ENCODE data around the gene TDRD10.

DNA sequence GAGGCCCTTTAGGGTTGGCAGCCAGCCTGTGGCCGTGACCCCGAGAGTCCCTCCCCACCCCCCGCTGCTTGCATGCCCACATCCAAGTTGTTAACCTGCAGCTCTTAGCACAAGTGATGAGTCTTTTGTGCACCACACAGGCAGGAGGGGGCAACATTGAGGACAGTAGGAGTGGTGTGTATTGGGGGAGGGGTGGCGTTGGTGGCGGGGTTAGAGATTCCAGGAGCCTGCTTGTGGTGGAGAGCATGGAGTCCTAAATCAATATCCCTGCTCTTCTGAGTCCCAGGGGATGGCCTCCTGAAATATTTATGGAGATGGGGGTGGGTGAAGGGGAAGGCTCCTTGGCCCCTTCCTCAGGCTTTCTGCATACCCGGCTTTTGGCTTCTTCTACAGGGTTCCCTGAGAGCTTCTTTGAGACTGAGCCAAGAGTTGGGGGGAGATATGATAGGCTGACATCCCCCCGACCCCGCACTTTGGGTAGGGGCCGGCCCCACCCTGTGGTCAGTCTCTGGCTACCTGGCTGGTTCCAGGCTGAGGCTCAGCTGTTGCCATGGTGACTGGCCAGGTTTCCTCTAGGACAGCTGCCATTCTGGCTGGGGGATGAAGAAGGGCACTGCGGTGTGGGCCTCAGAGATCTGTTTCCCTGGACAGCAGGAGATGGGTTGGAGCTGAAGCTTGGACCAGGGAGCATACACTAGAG, 70.6 kb downstream of the TDRD10 start:
- TF ChIP-seq, protein P1, sequence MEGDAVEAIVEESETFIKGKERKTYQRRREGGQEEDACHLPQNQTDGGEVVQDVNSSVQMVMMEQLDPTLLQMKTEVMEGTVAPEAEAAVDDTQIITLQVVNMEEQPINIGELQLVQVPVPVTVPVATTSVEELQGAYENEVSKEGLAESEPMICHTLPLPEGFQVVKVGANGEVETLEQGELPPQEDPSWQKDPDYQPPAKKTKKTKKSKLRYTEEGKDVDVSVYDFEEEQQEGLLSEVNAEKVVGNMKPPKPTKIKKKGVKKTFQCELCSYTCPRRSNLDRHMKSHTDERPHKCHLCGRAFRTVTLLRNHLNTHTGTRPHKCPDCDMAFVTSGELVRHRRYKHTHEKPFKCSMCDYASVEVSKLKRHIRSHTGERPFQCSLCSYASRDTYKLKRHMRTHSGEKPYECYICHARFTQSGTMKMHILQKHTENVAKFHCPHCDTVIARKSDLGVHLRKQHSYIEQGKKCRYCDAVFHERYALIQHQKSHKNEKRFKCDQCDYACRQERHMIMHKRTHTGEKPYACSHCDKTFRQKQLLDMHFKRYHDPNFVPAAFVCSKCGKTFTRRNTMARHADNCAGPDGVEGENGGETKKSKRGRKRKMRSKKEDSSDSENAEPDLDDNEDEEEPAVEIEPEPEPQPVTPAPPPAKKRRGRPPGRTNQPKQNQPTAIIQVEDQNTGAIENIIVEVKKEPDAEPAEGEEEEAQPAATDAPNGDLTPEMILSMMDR (conservative IDR thresholded peaks at IDR 0.05; ENCODE audit: low read depth, low read length) = no peak
- TF ChIP-seq USF2 (IDR thresholded peaks at IDR 0.05; ENCODE audit: low read depth, low read length) = no peak

Data from IMR-90 (cell line).